H9 (cell line): ENCODE data around the gene HADH. TPM values are rescaled to one million over a fixed set of nuclear protein-coding genes. Genes with fewer than 3 reads are reported as not detected.

Source experiments
- DNase-seq: peaks from one replicate; pipeline ENCODE4 v3.0.0-alpha.2; 2017
- H2AFZ ChIP-seq: one replicate; pipeline ENCODE4 v1.6.1; 2013; ENCODE audit warnings: mild to moderate bottlenecking, low read length, control low read depth, moderate library complexity
- H2AK5ac ChIP-seq: 2 replicates; pipeline ENCODE4 v1.6.1; 2013; ENCODE audit warnings: low read length, control low read depth, mixed read lengths; ENCODE audit not compliant: insufficient read length
- H2BK120ac ChIP-seq: one replicate; pipeline ENCODE4 v1.6.1; 2013; ENCODE audit warnings: low read depth, mild to moderate bottlenecking, low read length, control low read depth, inconsistent platforms; ENCODE audit not compliant: poor library complexity, severe bottlenecking
- H2BK12ac ChIP-seq: 2 replicates; pipeline ENCODE4 v1.6.1; 2013; ENCODE audit warnings: low read length, control low read depth, mixed read lengths, low read depth; ENCODE audit not compliant: insufficient read length
- H2BK15ac ChIP-seq: 2 replicates; pipeline ENCODE4 v1.6.1; 2013; ENCODE audit warnings: low read depth, low read length, control low read depth
- H2BK20ac ChIP-seq: one replicate; pipeline ENCODE4 v1.6.1; 2013; ENCODE audit warnings: low read depth, mild to moderate bottlenecking, low read length, control low read depth, inconsistent platforms; ENCODE audit not compliant: poor library complexity, severe bottlenecking
- H2BK5ac ChIP-seq: 2 replicates; pipeline ENCODE4 v1.6.1; 2013; ENCODE audit warnings: low read length, control low read depth, mixed read lengths; ENCODE audit not compliant: insufficient read length
- H3K14ac ChIP-seq: 2 replicates; pipeline ENCODE4 v1.6.1; 2013; ENCODE audit warnings: low read length, control low read depth; ENCODE audit not compliant: insufficient read depth
- H3K18ac ChIP-seq: 2 replicates; pipeline ENCODE4 v1.6.1; 2013; ENCODE audit warnings: low read depth, mild to moderate bottlenecking, mixed read lengths, low read length, control low read depth; ENCODE audit not compliant: insufficient read length
- H3K23ac ChIP-seq: 2 replicates; pipeline ENCODE4 v1.6.1; 2013; ENCODE audit warnings: low read length, control low read depth, mixed read lengths, low read depth; ENCODE audit not compliant: insufficient read length
- H3K23me2 ChIP-seq: 2 replicates; pipeline ENCODE4 v1.6.1; 2013; ENCODE audit warnings: low read depth, mild to moderate bottlenecking, mixed read lengths, low read length, control low read depth; ENCODE audit not compliant: insufficient read length, poor library complexity, severe bottlenecking
- H3K27ac ChIP-seq: 2 replicates; pipeline ENCODE4 v1.5.1; 2013; ENCODE audit warnings: low read length, control low read depth, mixed read lengths, low read depth; ENCODE audit not compliant: insufficient read length
- H3K27me3 ChIP-seq: 2 replicates; pipeline ENCODE4 v1.6.1; 2013; ENCODE audit warnings: low read length, control low read depth, inconsistent platforms; ENCODE audit not compliant: insufficient read depth
- H3K4ac ChIP-seq: 2 replicates; pipeline ENCODE4 v1.6.1; 2013; ENCODE audit warnings: low read depth, mild to moderate bottlenecking, control low read depth, inconsistent platforms, low read length, moderate library complexity
- H3K4me1 ChIP-seq: 2 replicates; pipeline ENCODE4 v1.6.1; 2013; ENCODE audit warnings: low read length, control low read depth, inconsistent platforms; ENCODE audit not compliant: insufficient read depth
- H3K4me2 ChIP-seq: 2 replicates; pipeline ENCODE4 v1.6.1; 2013; ENCODE audit warnings: low read length, control low read depth, mixed read lengths; ENCODE audit not compliant: insufficient read length, insufficient read depth
- H3K56ac ChIP-seq: 2 replicates; pipeline ENCODE4 v1.6.1; 2013; ENCODE audit warnings: low read depth, mild to moderate bottlenecking, mixed read lengths, low read length, control low read depth; ENCODE audit not compliant: insufficient read length
- H3K79me1 ChIP-seq: 2 replicates; pipeline ENCODE4 v1.6.1; 2013; ENCODE audit warnings: low read depth, mild to moderate bottlenecking, moderate library complexity, low read length, control low read depth, inconsistent platforms; ENCODE audit not compliant: insufficient read depth, poor library complexity, severe bottlenecking
- H3K79me2 ChIP-seq: 2 replicates; pipeline ENCODE4 v1.6.1; 2013; ENCODE audit warnings: low read length, control low read depth, inconsistent platforms; ENCODE audit not compliant: insufficient read depth
- H3K9ac ChIP-seq: 2 replicates; pipeline ENCODE4 v1.6.1; 2013; ENCODE audit warnings: low read length, control low read depth, mixed read lengths; ENCODE audit not compliant: insufficient read length; ENCODE audit errors: extremely low read depth
- H3K9me3 ChIP-seq: one replicate; pipeline ENCODE4 v1.6.1; 2013; ENCODE audit warnings: low read depth, low read length, inconsistent platforms; ENCODE audit not compliant: control insufficient read depth
- H3T11ph ChIP-seq: one replicate; pipeline ENCODE4 v1.6.1; 2013; ENCODE audit warnings: mild to moderate bottlenecking, low read length, control low read depth, inconsistent platforms
- H4K20me1 ChIP-seq: one replicate; pipeline ENCODE4 v1.6.1; 2013; ENCODE audit not compliant: control insufficient read depth, insufficient read length, insufficient read depth
- H4K5ac ChIP-seq: 2 replicates; pipeline ENCODE4 v1.6.1; 2013; ENCODE audit warnings: low read depth, mild to moderate bottlenecking, mixed read lengths, low read length, control low read depth; ENCODE audit not compliant: insufficient read length
- H4K8ac ChIP-seq: replicated peaks from 2 replicates; pipeline ENCODE4 v1.6.1; 2013; ENCODE audit warnings: low read length, control low read depth, mixed read lengths, low read depth; ENCODE audit not compliant: insufficient read length
- H4K91ac ChIP-seq: 2 replicates; pipeline ENCODE4 v1.6.1; 2013; ENCODE audit warnings: low read depth, mild to moderate bottlenecking, moderate library complexity, mixed read lengths, low read length, control low read depth; ENCODE audit not compliant: insufficient read length
- H3K27ac Mint-ChIP-seq, 3 experiments: 2 replicates in 2 of 3; 3 replicates in 1 of 3; pipeline ENCODE4 v1.8.0; 2020 to 2021; ENCODE audit warnings: mixed read lengths in 3 of 3, mild to moderate bottlenecking in 1 of 3, moderate library complexity in 1 of 3
- H3K27me3 Mint-ChIP-seq: 2 replicates; pipeline ENCODE4 v1.8.0; 2021; ENCODE audit warnings: low read depth, mild to moderate bottlenecking, moderate library complexity, mixed read lengths
- H3K36me3 Mint-ChIP-seq, 3 experiments: 2 replicates in 2 of 3; 3 replicates in 1 of 3; pipeline ENCODE4 v1.8.0; 2020 to 2021; ENCODE audit warnings: low read depth in 3 of 3, mixed read lengths in 3 of 3; ENCODE audit not compliant: insufficient read depth in 1 of 3
- H3K4me1 Mint-ChIP-seq, 2 experiments: 2 replicates each; pipeline ENCODE4 v1.8.0; 2020; ENCODE audit warnings: mixed read lengths in 2 of 2
- H3K4me3 Mint-ChIP-seq, 2 experiments: 2 replicates in 1 of 2; 3 replicates in 1 of 2; pipeline ENCODE4 v1.8.0; 2020 to 2021; ENCODE audit warnings: mild to moderate bottlenecking in 2 of 2, mixed read lengths in 2 of 2, moderate library complexity in 1 of 2
- H3K9me3 Mint-ChIP-seq, 2 experiments: 2 replicates in 1 of 2; 3 replicates in 1 of 2; pipeline ENCODE4 v1.8.0; 2020; ENCODE audit warnings: mild to moderate bottlenecking in 2 of 2, mixed read lengths in 2 of 2, moderate library complexity in 1 of 2
- CTCF ChIP-seq: fragments of 200-600 bp; sonication (generic); conservative IDR thresholded peaks from 3 replicates; pipeline ENCODE4 v1.8.0; 2021; ENCODE audit warnings: antibody characterized with exemption, mild to moderate bottlenecking
- total RNA-seq: library from RNA; stranded (reverse); gene quantifications from 2 replicates; pipeline ENCODE4 v1.2.1, GENCODE V29; 2021

Gene HADH
- total RNA-seq, 1 experiment from 2014 or later = 44.4 TPM

GRCh38 chr4:108013327-108013726 is 23.6 kb downstream of the HADH start:
- Mint-ChIP-seq H3K27me3 (no peaks in the 10 kb centered on the region), H3K9me3 (no peaks in the 10 kb centered on the region), H3K27ac (no peak overlapping the region), H3K4me3 (no peak overlapping the region), H3K36me3 (peaks cover 38 to 74% (median 52%) of the 10 kb centered on the region in 3 experiments), H3K4me1 (peaks cover under 1 to 3% of the 10 kb centered on the region in 2 experiments; a peak in 1 of 4 replicates)
- Histone ChIP-seq H3K27ac (no peak overlapping the region), H2BK15ac (no peak overlapping the region), H3K14ac (no peak overlapping the region), H3K79me2 (no peaks in the 10 kb centered on the region), H3T11ph (no peak overlapping the region), H3K23ac (no peak overlapping the region), H3K4me2 (no peak overlapping the region), H2AFZ (no peak overlapping the region), H4K5ac (no peak overlapping the region), H2BK5ac (no peak overlapping the region), H2BK120ac (no peak overlapping the region), H4K8ac (no peak overlapping the region), H2BK20ac (no peak overlapping the region), H3K9ac (no peak overlapping the region), H2AK5ac (no peak overlapping the region), H3K79me1 (no peaks in the 10 kb centered on the region), H3K23me2 (no peaks in the 10 kb centered on the region), H3K56ac (no peak overlapping the region), H3K4me1 (no peaks in the 10 kb centered on the region), H2BK12ac (no peak overlapping the region), H3K27me3 (no peaks in the 10 kb centered on the region), H3K9me3 (no peaks in the 10 kb centered on the region), H4K91ac (no peak overlapping the region), H3K4ac (no peak overlapping the region), H4K20me1 (no peaks in the 10 kb centered on the region), H3K18ac (no peak overlapping the region)
- no peak for DNase-seq
- no peak for TF ChIP-seq CTCF
